ENCODE measurements around the gene RAPH1.
A peak's percentile ranks its signal among the peaks of the same experiment; 100 is the strongest.
"Not testable (repeated sequence)": the region's sequence is repeated elsewhere in the genome, so short reads cannot be mapped to it uniquely, and the experiment has no call there.

The RAPH1 gene

GRCh38 chr2:203544402-203544801, 9.3 kb upstream of the RAPH1 start:
- DNase-seq (ENCODE audit: low read depth in 3 of 3), result no peak

GRCh38 chr2:203543898-203544328, 8.8 kb upstream of the RAPH1 start:
- no peak for DNase-seq (ENCODE audit: low read depth in 3 of 3)

- not testable (repeated sequence) for DNase-seq (ENCODE audit: low read depth in 3 of 3)
Observed at GRCh38 chr2:203540598-203540997, 5.5 kb upstream of the RAPH1 start.

- DNase-seq (ENCODE audit: low read depth in 3 of 3), result not testable (repeated sequence)
Observed at GRCh38 chr2:203538237-203538636, 3.1 kb upstream of the RAPH1 start.

DNA sequence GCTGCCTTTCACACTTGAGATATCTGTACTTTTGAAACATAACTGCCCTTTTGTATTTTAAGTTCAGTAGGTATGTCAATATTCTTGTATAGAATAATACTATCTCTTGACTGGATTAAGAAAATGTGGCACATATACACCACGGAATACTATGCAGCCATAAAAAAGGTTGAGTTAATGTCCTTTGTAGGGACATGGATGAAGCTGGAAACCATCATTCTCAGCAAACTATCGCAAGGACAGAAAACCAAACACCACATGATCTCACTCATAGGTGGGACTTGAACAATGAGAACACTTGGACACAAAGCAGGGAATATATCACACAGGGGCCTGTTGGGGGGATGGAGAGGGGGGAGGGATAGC, 1.5 kb upstream of the RAPH1 start:
- not testable (repeated sequence) for DNase-seq (ENCODE audit: low read depth in 3 of 3)

DNA sequence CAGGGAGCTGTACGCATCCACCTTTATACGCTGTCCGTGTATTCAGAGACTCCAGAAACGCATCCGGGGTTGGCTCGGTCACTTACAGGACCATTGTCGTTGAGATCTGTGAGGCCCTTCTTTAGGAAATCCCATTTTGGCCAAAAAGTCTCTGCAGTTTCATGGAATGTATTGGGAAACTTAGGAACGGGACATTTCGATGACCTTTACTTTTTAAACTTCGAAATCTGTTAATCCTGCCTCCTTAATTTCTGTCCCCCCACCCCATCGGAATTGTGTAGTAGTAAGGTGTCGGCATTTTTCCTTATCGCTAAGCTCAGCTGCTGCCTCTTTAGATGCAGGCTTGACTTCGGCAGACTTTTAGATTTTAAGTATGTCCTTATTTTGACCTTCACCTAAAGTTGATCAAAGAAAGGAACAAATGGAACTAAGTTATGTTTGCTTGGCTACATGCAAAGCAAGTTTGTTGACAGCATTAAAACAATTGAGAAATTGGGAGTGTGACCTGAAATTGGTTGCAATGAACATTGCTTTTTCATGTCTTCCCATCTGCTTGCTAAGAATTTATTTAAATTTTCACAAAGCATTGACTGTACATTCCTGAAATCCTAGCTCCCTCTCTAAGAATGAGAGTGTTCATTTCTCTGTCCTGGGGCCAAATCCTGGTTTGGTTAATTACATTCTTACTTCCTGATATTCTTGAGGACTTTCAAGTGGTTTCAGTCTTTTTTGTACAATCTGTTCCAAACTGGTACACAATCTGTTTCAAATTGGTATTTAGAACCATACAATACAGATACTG, 884 bp upstream of the RAPH1 start:
- DNase-seq (ENCODE audit: low read depth in 3 of 3), result no peak

DNA sequence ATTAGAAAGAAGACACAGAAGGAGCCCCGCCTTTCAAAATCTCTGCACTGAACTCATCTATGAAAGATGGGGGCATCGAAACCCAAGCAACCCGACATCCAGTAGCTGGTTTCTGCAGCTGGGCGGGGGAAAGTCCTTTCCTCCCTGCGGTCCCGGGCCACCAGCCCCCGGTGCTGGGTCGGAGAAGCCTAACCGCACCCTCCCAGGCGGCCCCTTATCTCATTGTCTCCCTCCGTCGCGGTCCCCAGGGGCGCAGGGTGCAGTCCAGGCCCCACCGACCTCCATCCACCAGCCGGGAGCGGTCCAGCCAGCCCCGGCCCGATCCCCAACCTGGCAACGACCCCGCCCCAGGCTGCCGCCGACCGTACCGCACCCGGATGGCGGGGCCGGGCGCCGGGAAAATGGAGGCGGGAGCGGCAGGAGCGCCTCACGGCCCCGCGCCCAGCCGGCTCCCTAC, 452 bp downstream of the RAPH1 start:
- DNase-seq (ENCODE audit: low read depth in 3 of 3), result peak in 1 of 3 donors; percentile 4

GRCh38 chr2:203533676-203534591, 1.2 kb downstream of the RAPH1 start:
- DNase-seq (ENCODE audit: low read depth in 3 of 3), result no peak

DNA sequence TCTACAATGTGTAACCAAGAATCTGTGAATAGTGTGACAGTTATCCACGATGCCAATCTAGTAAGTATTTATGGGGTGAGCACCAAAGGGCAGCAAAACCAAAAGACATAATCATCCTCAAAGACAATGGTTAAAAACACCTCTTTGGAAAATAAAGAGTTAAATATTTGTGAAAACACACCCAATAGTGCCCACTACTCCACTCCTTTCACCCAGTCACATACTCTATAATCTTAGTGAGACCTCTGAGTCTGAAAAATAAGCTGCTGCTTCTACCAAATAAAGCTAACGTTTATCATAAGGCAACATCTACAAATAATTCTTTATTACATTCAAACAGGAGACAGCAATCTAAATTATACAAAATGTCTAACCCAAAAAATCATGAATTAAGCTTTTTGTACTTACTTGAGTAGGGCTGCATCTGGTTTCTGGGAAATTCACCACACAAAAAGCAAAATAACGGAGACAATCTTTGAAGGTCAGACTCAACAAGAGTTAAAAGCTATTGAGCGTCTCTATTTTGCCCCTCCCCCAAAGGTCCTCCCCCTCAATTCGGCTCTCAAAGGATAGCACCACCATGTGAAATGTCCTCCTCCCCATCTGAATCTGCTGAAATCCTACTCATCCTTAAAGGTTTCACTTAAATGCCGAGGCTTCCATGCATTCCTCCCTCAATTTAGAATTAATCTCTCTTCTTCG, 2.0 kb downstream of the RAPH1 start:
- DNase-seq (ENCODE audit: low read depth in 3 of 3), result no peak

DNA sequence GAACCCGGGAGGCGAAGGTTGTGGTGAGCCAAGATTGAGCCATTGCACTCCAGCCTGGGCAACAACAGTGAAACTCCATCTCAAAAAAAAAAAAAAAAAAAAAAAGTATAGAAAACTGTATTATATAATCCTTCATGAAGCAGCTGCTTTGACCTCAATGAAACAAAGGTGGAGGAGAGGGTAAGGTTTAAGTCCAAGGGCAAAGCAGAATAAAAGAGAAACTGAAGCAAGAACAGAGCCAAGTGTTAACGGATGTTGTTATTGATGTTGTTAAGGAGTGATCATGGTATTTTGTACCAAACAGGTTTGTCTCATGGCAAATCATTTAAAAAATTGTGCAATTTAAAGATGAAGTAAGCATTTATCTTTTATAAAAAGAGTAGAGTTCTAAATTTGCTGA, 7.4 kb downstream of the RAPH1 start:
- no peak for DNase-seq (ENCODE audit: low read depth in 3 of 3)

DNA sequence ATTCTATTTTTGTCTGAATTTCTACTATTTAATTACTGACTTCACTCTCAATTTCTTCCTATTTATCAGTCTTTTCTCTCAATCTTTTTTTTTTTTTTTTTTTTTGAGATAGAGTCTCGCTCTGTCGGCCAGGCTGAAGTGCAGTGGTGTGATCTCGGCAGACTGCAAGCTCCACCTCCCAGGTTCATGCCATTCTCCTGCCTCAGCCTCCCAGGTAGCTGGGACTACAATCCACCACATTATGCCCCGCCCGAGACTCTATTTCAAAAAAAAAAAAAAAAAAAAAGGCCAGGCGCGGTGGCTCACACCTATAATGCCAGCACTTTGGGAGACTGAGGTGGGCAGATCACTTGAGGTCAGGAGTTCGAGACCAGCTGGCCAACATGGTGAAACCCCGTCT, 21.8 kb downstream of the RAPH1 start:
- not testable (repeated sequence) for DNase-seq (ENCODE audit: low read depth in 3 of 3)

DNA sequence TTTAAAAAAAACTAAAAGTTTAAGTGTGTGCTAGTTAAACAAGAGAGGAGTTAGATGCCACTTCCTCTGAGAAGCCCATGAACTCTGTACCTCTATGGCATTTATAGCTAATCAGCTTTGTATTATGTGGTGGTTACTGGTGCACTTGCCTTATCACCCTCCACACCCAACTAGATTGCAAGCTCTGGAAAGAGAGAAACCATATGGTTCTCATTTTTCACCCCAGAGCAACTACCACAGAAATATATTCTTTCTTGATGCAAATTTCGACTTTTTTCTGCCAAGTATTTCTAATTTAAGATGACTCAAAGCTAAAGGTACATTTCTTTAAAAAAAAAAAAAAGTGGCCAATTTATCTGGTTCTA, 24.2 kb downstream of the RAPH1 start:
- DNase-seq (ENCODE audit: low read depth in 3 of 3), result no peak

DNA sequence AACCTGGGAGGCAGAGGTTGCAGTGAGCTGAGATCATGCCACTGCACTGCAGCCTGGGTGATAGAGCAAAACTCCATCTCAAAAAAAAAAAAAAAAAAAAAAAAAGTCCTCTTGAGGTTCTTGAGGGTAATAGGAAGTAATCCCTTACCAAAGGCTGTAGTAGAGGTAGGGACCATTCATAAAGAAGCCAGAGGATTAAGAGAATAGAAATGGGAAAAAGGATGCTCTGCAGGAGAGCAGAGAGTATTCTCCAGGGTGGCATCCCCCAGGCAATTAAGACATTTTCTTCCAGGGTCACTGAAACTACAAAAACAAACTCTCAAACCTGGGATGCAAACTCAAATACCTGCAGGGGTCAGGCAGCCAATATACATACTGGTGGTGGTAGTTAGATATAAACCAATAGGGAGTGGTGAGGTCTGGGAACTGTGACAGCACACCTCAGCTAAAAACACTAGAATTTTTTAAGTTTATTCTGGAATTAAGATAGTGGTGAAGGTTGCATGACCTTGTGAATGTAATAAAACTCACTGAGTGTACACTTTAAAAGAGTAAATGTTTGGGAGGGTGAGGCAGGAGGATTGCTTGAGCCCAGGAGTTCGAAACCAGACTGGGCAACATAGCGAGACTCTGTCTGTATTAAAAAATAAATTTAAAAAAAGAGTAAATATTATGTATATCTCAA, 24.7 kb downstream of the RAPH1 start:
- DNase-seq (ENCODE audit: low read depth in 3 of 3), result no peak

DNA sequence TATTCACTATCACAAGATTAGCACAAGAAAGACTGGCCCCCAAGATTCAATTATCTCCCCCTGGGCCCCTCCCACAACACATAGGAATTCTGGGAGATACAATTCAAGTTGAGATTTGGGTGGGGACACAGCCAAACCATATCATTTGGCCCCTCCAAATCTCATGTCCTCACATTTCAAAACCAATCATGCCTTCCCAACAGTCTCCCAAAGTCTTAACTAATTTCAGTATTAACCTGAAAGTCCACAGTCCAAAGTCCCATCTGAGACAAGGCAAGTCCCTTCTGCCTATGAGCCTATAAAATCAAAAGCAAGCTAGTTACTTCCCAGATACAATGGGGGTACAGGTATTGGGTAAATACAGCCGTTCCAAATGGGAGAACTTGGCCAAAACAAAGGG, 31.6 kb downstream of the RAPH1 start:
- DNase-seq (ENCODE audit: low read depth in 3 of 3), result not testable (repeated sequence)

DNA sequence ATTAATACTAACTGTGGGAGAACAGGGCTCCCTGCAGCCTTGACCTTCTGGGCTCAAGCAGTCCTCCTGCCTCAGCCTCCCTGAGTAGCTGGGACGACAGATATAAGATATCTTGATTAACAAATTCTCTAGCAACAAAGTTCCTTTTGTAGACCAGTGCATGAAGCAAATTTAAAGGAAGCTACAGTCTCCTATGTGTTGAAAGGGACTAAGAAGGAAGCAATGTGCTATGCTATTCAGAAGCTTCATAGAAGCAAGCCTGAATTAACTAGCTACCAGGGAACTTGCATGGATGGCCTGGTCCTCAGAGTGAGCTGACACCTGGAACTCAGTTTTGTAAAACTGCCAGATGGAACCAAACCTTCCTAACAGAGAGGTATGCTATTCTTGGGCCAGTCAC, 33.2 kb downstream of the RAPH1 start:
- DNase-seq (ENCODE audit: low read depth in 3 of 3), result no peak

DNA sequence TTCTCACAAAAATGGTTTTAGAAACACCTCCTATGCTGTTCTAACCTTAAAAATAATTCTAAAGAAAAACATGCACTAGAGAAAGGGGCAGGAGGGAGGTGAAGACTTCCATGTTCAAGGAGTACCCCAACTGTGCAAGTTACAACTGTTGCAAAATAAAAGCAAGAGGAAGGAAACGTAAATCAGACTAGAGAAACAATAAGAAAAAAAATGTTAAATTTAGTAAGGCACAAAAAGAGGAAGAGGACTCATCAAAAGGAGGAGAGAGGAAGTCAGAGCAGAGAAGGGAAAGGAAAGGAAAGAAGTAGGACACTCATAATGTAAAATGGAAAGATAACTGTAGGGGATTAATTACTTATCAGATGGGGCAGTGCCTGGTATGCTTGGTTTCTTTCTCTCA, 34.1 kb downstream of the RAPH1 start:
- DNase-seq (ENCODE audit: low read depth in 3 of 3), result no peak

DNA sequence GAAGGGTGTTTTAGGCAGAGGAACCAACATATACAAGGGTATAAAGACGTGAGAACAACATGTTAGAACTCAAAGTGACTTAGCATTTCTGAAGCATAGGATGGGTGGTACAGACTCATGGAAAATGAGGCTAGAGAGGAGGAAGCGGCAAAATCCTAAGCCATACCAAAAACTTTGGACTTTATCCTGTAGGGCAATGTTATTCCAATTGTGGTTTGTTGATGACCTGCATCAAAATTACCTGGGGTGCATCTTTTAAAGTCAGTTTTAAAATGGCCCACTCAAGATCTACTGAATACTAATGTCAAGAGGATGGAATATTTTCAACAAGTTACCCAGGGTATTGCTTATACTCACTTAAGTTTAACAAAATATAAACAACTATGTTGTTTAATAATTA, 34.8 kb downstream of the RAPH1 start:
- DNase-seq (ENCODE audit: low read depth in 3 of 3), result no peak

DNA sequence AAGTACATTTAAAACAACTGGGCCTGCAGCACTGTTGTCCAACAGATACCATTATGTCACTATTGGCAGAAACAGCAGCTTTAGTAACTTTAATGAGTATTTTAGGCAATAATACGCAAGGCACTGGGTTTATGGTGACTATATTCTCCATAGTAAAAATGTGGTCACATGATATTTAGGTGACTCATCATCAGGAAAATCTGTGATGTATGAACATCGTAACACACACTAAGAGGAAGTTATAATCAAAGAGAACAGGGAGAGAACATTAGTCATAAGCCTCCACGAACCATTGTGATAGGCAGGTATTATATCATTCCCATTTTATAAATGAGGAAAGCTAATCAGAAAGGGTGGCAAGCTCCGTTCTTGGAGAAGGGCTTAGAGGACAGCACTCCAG, 36.9 kb downstream of the RAPH1 start:
- DNase-seq (ENCODE audit: low read depth in 3 of 3), result no peak

- no peak for DNase-seq (ENCODE audit: low read depth in 3 of 3)
Observed at GRCh38 chr2:203492965-203493364, 42.1 kb downstream of the RAPH1 start.

DNA sequence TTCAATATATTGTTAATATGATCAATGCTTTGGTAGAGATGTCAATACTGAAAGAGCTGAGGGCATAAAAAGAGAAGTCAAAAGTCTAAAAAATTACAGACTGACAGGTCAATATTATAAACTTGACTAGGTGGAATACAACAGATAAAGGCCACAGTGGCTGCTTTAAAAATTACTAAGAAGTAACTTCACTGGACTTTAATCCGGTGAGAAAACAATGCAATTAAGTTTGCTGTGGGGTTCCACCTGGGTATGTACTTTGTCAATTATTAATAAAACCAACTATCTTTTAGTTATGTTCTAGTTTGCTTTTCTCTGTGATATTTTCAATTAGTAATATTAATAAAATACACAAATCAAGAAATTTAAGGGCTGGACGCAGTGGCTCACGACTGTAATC, 44.7 kb downstream of the RAPH1 start:
- no peak for DNase-seq (ENCODE audit: low read depth in 3 of 3)

DNA sequence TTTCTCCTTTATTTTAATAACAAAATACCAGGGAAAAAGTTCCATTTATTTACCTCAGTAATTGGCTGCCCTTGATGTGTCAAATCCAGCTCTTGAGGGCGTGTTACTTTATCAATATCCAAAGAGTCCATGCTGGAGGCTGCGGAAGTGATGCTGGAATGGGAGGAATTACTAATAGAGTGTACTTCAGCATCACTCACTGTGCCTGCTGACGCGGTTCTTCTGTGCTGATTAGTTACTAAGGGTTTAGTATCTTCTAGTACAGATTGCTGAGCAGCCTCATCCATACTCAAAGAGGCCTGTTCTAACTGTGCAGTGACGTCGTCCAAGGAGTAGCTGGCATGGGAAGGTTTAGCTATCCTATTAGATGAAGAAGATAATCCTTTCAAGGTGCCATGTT, 45.6 kb downstream of the RAPH1 start:
- no peak for DNase-seq (ENCODE audit: low read depth in 3 of 3)

All from stimulated activated CD4-positive, alpha-beta T cell treated with anti-CD3 and anti-CD28 coated beads, TNF-alpha, amount 100 ng/mL, for 48 hours (primary cell).